OCI-LY3 (cell line): ENCODE measurements around the gene YY1.

Experiments used
- EZH2phosphoT487 ChIP-seq: fragments of 200-600 bp; shearing (Covaris generic); IDR thresholded peaks from 2 replicates; pipeline ENCODE4 v1.6.1; 2018; ENCODE audit warnings: antibody characterized with exemption, mixed run types, low read depth
- TF ChIP-seq, protein P1 (sequence below): fragments of 200-600, 300-600 bp; sonication (generic); IDR thresholded peaks from 2 replicates; pipeline ENCODE4 v1.5.1; 2014; ENCODE audit warnings: antibody characterized with exemption, low read length, low read depth

DNA sequence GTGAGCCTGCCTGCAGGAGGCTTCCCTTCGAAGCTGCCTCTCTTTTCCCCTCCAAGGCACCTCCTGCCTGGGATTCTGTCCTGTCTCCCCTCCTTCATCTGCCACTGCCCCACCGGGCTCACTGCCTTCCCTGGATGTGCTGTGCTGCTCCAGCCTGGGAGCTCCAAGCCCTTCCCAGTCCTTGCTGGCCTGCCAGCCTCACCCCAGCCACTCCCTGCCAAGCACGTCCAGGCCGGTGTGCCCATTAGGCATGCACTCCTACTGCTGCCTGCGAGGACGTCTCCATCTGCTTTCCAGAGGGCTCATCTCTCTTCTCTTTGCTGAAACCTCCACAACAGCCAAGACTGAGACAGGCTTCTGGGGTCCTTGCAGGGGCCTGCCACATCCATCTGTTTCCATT lies 75.8 kb downstream of the YY1 start:
- TF ChIP-seq, protein P1, sequence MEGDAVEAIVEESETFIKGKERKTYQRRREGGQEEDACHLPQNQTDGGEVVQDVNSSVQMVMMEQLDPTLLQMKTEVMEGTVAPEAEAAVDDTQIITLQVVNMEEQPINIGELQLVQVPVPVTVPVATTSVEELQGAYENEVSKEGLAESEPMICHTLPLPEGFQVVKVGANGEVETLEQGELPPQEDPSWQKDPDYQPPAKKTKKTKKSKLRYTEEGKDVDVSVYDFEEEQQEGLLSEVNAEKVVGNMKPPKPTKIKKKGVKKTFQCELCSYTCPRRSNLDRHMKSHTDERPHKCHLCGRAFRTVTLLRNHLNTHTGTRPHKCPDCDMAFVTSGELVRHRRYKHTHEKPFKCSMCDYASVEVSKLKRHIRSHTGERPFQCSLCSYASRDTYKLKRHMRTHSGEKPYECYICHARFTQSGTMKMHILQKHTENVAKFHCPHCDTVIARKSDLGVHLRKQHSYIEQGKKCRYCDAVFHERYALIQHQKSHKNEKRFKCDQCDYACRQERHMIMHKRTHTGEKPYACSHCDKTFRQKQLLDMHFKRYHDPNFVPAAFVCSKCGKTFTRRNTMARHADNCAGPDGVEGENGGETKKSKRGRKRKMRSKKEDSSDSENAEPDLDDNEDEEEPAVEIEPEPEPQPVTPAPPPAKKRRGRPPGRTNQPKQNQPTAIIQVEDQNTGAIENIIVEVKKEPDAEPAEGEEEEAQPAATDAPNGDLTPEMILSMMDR, result no peak
- TF ChIP-seq EZH2phosphoT487, result no peak
